EH (cell line): Measurements from ENCODE around the gene ARHGAP29.

Experiments used
- DNase-seq: peaks from one replicate; pipeline ENCODE4 v3.0.0-alpha.2; 2015; ENCODE audit warnings: low read depth

ARHGAP29 gene

DNA sequence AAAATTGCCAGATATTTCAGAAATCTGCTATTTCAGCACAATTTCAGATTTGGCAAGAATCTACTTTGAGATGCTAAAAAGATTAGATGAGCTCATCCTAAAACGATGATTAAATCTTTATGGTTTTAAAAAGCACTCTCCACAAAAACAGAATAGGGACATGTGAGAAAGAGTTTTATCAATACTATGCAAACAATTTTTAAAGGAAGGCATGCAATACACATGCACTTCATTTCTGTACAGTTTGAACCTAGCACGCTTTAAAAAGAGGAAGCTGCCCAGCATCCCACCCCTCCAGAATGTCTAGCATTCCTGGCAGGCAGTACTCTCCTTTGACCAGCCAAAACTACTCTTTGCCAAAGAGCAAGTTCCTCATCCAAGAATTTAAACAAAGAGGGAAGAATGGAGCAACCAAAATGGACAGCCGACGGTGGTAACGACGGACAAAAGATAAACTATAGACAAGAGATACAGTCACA lies 1.3 kb downstream of the ARHGAP29 start:
- peak; percentile 65 for DNase-seq

DNA sequence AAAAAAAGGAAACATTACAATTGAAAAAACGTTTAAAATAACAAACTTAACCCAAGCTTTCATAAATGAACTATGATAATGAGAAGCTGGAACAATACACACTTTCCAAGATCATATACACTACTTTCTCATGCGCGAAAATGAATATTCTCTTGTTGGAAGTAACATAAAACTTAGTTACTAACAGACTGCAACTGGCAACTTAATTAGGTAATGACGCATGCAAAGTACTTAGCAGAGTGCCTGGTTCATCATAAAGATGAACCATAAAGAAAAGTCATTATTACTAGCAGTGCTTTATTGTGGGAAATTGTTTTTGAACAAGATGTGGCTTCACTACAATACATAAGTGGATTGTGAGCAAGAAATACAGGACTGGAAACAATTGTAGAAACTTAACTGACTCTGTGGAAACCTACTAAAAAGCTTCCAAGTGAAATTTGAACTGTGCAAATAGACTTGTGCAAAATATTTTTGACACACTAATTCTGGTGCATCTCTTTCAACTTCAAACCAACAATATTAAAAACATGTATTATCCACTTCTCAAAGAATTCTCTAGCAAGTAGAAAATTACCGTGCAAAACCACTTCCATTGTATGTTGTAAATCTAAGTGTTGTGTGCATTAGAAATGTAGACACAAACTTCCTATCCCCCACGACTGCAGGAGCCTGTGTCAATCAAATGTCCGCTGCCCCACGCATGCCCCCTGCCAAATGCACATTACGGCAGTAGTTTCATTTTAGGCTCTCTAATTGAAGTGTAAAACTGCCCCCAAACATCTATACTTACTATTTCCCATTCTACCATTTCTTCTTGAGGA lies 2.0 kb downstream of the ARHGAP29 start:
- DNase-seq, result peak; percentile 6

DNA sequence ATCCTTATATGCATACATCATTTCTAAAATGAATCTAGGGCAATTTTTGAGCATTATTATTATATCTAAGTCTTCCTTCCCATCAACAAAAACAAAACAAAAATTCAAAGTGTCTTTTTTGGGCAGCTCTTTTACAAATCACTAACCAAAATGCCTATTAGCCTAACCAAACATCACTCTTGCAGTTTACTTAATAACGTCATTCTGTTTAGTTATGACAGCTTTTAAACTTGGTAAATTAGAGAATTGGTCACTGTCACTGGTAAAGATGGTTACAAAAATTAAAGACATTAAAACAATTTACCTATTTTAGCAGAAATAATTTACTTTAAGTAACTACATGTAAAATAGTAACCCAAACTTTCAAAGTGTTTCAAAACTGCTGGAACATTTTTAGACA lies 2.8 kb downstream of the ARHGAP29 start:
- DNase-seq, result no peak

DNA sequence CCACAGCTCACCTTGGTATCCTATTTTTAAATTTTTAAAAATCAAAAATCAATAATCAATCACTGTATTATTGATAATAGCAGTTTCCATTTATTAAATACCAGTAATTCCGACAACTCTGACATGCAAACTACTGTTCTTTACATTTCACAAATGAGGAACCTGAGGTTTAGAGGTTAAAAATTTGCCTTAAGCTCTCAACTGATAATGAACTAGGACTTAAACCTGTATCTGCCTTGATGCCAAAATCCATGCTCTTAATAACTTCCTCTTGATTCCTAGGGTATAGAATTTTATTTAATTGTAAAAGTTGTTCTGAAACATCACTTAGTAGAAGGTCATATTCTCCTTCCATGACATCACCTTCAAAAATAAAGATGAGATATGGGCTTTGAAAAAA lies 5.6 kb downstream of the ARHGAP29 start:
- DNase-seq, result no peak

DNA sequence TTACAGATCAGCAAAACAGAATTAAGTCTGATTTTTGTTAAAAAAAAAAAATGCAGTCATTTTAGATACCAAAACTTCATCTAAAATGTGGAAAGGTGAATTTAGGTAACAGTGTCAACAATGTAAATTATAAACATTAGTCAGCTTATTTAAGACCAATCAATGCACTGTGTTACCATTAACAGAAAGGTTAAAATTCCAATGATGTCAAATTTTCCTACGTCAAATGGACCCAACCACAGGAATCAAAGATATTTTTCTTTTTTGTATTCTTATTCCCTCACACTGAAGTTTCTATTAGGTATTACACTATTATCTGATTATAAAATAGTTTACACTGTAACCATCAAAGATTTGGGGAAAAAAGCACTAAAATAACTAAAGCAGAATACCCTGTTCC lies 6.5 kb downstream of the ARHGAP29 start:
- DNase-seq, result no peak

DNA sequence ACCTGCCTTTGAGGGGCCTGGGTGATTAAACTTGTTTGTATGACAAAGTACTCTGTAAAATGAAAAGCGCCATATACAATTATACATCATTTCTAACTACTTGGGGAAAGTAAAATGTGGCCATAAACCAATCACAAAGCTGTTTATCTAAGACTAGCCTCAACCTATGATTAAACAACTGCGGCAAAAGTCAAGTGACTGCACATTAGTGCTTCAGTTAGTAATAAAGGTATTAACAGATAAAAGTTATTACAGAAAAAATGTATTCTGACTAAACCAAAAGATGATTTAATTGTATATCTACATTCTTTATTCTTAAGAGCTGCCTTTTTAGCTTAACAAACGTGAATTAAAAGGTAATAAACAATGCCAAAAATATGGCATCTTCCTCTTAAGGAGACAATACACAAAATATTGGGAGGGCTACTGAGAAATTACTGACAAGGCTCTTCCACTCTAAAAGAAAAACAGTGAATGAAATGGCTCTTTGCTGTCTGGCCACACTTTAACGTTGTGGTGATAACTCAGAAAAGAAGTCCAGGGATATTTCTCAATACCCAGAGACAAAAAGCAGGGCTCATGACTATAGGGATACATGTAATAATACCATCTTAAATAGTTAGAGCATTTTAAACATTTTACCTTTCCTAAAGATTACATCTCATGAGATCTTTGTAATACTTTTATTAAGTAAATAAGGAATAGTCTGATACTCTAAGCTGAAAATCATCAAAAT lies 8.6 kb downstream of the ARHGAP29 start:
- no peak for DNase-seq

DNA sequence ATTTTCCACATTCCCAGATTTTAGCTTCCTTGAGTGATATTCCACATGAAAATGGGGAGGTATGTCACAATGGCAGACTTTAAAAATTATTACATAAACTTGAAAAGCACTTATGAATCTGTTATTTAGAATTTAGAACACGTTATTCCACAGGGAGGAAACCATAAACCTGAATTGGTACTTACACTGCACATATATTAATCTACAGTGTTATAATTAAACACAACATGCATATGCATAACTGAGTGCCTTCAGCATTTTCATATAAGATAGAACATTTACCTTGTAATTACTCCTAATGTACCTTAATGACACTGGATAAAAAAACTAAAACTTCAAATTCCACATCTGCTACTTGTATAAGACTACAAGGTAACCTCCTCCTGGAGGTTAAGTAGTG lies 9.8 kb downstream of the ARHGAP29 start:
- DNase-seq, result no peak

DNA sequence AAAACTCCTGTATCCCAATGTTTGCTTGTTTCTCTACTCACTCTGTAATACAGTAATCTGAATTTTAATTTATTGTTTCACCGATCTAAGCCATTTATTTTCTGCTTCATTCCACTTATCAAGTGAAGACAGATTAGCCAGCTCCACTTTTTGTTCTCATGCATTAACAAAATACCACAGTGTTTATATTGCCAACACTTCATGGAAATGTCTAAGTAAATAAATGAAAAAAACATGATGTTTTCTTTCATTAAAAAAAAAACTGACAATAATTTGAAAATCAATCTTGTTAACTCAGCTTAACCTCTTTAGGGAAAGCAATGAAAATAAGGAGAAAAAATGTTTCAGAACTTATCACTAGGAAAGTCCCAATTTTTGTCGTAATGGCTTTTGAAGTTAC lies 11.5 kb downstream of the ARHGAP29 start:
- DNase-seq, result no peak

DNA sequence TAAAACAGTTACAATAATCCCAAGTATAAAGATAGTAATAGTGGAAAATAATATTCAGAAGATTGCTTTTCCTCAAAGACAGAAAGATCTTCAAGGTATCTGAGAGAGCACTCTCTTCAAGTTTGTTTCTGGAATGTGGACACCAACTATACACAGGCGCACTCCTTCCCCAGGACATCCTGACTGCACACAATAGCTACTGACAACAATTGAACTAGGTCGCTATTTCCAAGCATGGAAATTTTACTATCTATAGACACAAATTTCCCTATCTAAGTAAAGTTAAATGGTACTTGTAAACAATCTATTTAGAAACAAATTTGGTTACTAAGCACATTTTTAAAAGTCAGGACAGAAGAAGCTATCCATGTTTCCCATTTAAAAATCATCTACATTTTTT lies 19.1 kb downstream of the ARHGAP29 start:
- DNase-seq, result no peak

DNA sequence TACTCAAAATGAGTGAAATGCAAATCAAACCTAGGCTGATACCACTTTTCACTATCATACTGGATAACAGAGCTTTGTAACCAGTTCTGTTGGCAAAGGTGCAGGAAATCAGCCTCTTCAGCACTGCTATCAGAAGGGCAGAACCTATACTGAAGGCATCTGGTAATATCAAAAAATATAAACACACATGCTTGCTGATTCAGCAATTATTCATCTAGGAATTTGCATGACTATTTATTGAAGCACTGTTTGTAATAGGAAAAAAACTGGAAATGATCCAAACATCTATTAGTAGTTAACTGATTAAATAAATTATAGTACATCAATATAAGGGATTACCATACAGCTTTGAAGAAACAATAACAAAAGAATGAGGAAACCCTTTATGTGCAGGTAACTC lies 21.4 kb downstream of the ARHGAP29 start:
- DNase-seq, result no peak

DNA sequence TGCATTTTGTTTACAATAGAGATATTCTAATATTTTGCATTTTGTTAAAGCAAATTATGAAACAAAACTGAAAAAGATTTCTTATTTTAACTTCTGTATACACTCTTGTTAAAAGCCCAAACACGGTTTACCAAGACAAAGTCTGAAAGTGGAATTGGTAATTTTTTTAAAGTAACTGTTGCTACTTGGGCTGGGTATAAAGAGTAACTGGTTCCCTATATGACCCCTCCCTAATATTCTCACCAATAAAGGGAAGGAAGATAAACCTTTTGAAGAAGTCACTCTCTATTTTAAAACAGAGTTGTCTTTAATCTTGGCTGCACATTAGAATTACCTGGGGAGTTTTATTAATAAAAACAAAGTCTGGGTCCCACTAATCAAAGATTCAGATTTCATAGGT lies 27.4 kb downstream of the ARHGAP29 start:
- no peak for DNase-seq

DNA sequence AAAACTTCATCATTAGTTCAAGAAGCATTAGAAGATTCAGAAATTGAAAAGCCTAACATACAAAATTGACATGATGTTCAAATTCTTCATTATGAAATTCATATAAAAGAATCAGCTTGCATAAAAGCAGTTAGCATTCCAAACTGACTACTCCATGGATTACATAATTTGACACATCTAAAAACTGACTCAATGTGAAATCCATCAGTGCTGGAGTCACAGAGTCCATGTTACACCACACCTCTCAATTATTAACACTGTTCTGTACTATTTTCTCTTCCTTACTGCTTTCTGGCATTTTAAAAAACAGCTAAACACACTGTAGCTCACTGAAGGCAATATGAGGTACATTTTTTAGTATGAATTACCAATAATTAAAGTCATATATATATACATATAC lies 28.0 kb downstream of the ARHGAP29 start:
- DNase-seq, result peak; percentile 48

DNA sequence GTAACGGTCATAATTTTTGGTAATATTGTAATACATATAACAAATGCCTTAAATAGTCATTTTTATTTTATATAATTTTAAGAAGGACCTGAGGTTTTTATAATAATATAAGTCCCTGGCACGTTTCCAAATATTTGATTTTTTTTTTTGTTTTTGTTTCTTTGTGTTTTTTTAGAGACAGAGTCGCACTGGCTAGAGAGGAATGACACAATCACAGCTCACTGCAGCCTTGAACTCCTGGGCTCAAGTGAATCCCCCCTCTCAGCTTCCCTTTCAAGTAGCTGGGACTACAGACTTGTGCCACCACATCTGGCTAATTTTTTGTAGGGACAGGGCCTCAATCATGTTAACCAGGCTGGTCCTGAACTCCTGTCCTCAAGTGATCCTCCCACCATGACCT lies 29.7 kb downstream of the ARHGAP29 start:
- DNase-seq, result no peak

DNA sequence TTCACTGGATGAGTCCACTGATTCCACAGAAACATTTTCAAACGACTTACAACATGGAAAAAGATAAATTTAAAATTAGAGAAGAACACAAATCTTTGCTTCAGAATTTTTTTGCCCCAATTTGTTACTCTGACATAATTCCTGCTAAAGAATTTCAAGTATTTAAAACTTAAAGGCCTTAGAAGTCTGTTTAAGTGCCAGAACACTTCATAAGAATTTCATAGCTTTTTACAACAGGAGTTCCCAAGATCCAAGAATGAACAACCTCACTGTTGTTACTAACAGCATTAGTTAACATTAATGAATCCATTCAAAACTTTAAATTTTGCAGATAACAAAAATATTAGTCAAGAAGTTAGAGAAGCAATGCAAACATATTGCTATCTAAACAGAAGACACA lies 31.7 kb downstream of the ARHGAP29 start:
- peak; percentile 50 for DNase-seq

DNA sequence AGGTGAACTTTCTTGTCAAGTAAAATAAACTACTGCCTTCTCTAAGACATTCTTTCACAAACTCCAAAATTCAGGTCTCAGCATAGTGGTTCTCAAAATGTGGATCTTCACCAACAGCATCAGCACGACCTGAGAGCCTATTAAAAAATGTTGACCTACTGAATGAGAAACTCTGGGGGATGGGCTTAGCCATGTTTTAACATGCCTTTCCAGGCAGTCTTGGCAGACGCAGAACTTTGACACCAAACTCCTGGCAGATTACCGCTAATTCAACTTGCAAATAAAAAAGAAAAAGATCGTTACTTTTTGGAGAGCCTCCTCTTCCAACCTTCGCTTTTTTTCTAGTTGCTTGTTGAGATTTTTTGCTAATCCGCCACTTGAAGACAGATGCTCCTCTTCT lies 35.1 kb downstream of the ARHGAP29 start:
- DNase-seq, result no peak

DNA sequence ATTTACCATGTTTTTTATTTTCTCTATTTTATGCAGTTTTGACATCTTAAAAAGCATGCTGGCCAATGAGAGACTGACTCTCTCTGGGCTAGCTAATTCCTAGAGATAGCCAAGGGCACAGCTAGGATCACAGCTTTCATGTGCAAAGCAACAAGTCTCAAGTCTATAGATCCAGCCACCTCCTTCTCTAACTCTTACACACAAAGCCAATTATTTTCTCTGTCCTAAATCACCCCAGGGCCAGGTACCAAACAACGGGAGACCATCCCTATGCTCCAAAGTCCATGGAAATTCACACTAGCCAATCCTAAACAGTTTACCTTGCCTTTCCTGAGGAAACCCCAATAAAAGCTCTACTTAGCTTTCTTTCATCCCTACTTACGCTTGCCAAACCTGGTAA lies 38.0 kb downstream of the ARHGAP29 start:
- no peak for DNase-seq

DNA sequence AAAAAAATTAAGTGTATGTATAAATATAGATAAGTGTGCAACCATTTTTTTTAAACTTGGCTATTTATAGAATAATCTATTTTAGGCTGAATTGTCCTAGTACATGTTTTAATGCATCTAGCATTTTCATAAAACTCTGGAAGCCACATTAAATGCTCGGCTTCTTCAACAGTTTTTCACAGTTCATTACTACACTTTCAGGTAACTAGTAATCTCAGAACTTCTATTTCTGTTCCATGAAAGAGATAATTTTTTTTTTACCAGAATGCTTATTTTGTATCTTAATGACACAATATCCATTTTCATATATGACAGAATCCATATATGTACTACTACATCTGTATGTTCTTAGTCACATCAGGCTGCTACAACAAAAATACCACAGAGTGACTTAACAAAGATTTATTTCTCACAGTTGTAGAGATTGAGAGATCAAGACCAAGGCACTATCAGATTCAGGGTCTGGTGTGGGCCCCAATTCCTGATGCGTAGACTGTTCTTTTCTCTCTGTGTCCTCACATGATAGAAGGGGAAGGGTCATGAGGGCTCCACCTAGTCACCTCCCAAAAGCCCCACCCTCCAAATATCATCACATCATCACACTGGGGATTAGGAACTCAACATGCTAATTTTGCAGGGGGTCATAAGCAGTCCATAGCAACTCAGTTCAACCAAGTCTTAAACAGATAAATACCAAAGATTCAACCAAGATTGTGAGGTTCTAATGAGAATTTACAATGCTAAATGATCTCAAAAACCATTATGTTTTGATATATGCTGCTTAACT lies 43.1 kb downstream of the ARHGAP29 start:
- no peak for DNase-seq

DNA sequence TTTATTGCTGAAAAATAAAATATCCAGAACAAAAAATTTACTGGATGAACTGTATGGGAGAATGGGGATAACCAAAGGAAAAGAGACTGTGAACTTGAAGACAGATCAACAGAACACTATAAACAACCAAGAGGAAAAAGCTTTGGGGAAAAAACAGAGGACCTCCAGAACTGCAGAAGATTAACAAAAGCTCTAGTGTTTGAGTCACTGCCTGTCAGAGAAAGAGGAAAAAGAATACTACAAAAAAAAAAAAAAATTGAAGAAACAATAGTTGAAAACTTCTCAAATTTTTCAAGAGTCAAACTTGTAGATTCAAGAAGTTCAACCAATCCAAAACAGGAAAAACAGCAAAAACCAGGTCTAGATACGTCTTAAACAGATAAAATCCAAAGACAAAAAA lies 44.3 kb downstream of the ARHGAP29 start:
- DNase-seq, result no peak

DNA sequence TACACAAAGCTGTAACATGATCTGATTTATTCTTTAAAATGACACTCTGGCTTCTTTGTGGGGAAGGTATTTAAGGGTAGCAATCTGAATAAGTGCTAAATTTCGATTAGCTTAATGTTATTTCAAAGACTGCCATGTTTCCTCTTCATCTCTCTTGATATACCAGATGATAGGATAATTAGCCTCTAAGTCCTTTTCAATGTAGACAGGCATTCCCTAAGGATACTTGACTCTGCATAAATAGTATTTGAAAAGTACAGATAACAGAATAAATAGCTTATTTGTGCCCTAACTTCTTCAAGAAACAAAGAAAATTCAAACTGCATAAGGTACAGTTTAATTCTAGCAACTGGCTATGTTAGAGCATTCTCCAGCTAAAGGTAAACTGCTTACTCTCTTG lies 46.2 kb downstream of the ARHGAP29 start:
- no peak for DNase-seq

DNA sequence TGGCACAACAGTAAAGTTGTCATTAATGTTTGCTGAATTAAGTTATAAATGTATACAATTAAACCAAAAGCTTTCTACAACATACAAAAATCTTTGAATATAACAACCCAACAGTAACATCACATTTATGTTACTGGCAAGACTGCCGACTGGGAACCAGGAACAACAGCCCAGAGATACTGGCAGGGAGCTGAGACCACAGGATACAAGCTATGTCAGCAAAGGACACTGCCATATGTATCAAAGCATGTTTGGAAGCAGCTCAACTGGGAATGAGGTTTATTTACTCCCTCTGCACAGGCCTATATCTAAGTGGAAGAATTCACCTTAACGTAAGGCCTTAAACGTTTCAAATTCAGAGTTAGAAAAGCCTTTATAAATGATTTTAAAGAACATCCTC lies 50.4 kb downstream of the ARHGAP29 start:
- DNase-seq, result no peak

DNA sequence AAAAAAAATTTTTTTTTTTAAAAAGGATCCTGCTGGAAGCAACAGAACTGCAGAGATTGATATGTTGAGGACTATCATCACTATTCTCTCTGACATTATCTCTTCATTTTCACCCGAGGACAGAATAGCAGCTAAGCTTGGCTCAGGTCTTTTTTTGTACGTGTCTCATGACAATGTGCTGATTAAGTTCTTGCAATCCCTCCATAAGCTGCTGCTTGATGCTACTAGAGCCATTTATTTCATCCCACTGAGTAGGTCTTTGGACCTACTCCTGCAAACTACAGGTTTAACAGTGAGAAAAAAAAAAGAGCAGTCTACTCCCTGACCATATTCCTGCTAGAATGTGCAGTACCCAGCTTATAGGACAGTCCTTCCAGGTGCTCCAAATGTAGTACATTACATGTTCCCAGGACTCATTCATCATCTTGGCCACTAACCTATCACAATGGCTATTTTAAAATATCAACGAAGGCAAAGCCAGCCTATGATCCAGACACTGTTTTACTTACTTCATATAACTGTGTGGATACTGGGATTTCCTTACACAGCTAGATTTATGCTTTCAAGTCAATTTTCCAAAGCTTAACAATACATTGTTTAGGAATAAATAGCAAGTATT lies 54.1 kb downstream of the ARHGAP29 start:
- no peak for DNase-seq

DNA sequence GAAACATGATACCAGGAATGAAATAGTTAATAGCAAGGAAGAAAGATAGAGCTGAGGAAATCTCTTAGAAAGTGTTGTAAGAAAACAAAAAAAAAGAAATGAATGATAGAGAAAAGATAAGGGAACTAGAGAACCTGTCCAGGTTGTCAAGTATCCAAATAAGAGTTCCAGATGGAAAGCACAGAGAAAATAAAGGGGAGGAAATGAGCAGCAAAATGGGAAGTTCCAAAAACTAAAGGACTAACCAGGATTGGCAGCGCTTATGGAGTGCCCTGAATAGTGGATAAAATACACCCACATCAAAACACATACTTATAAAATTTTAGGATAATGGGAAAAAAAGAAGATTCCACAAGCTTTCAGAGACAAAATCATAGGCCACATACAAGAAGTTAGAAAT lies 55.2 kb downstream of the ARHGAP29 start:
- DNase-seq, result no peak
